Sigmoid colon (tissue), 7 donors: ENCODE measurements around the gene MARCHF9. TPM values are rescaled to one million over a fixed set of nuclear protein-coding genes. Genes with fewer than 3 reads are reported as not detected.

Experiments used
- DNase-seq: peaks from one replicate; pipeline ENCODE4 v3.0.0-alpha.2; 2019
- H3K27ac ChIP-seq, 4 donors: fragments of 200-600 bp; sonication (generic); one replicate each; pipeline ENCODE4 v1.5.1; 2016 to 2019; ENCODE audit warnings: mild to moderate bottlenecking in 1 of 4
- H3K27me3 ChIP-seq, 3 donors: fragments of 200-600 bp; sonication (generic); one replicate each; pipeline ENCODE4 v1.5.1; 2019; ENCODE audit warnings: mild to moderate bottlenecking in 1 of 3
- H3K36me3 ChIP-seq, 4 donors: fragments of 200-600 bp; sonication (generic); one replicate each; pipeline ENCODE4 v1.5.1; 2016 to 2019
- H3K4me1 ChIP-seq, 4 donors: fragments of 200-600 bp; sonication (generic); one replicate each; pipeline ENCODE4 v1.5.1; 2017 to 2019
- H3K4me3 ChIP-seq, 4 donors: fragments of 200-600 bp; sonication (generic); one replicate each; pipeline ENCODE4 v1.5.1; 2017 to 2019; ENCODE audit warnings: mild to moderate bottlenecking in 2 of 4, moderate library complexity in 1 of 4
- H3K9me3 ChIP-seq, 4 donors: fragments of 200-600 bp in 3 of 4; sonication (generic) in 3 of 4; one replicate each; pipeline versions ENCODE4 v1.5.1 to v1.6.1; 2013 to 2019
- CTCF ChIP-seq, 4 experiments: fragments of 450-650 bp in 3 of 4; fragments of 200-600 bp in 1 of 4; IDR thresholded peaks; one replicate each; pipeline ENCODE4 v1.5.1; 2016 to 2019; ENCODE audit warnings: antibody characterized with exemption in 4 of 4, mild to moderate bottlenecking in 3 of 4, moderate library complexity in 2 of 4
- EP300 ChIP-seq, 4 donors: sonication (generic); formaldehyde crosslinking; IDR thresholded peaks; one replicate each; pipeline ENCODE4 v1.6.1; 2017; ENCODE audit warnings: antibody characterized with exemption in 4 of 4
- POLR2A ChIP-seq, 2 donors: fragments of 450-650 bp; IDR thresholded peaks; one replicate each; pipeline ENCODE4 v1.6.1; 2016; ENCODE audit warnings: antibody characterized with exemption in 2 of 2, mild to moderate bottlenecking in 2 of 2, moderate library complexity in 2 of 2
- POLR2AphosphoS5 ChIP-seq, 4 donors: sonication (generic); formaldehyde crosslinking; IDR thresholded peaks; one replicate each; pipeline ENCODE4 v1.6.1; 2017; ENCODE audit warnings: antibody characterized with exemption in 4 of 4
- WGBS, 2 donors: extraction: QIAGEN DNeasy Blood & Tissue Kit; methylation state at CpG; one replicate each; pipeline ENCODE4 v1.1.7; 2013; 5-methylcytosine and 5-hydroxymethylcytosine counted together
- intact Hi-C: fragments of 100-400 bp; cut with DNase I; formaldehyde crosslinking; loops from one replicate; pipeline ENCODE4 v1.15.1; 2023
- polyA plus RNA-seq, 3 donors: library from polyadenylated mRNA; stranded (reverse); fragments of 200-250 nt; gene quantifications; one replicate each; pipeline ENCODE4 v1.2.3, GENCODE V29; 2013
- total RNA-seq, 4 donors: library from RNA; depleted of rRNA; stranded (reverse); fragments of >200 nt; gene quantifications; one replicate each; pipeline ENCODE4 v1.1.0, GENCODE V29; 2016
- donor health status: healthy with polysubstance abuse.
- donor health status: Bipolar disorder and iron deficiency.
- donor health status: healthy.

The MARCHF9 gene
- total and polyA plus RNA-seq, 7 donors, result 5.5 to 14.9 (median 7.9) TPM

GRCh38 chr12:57732726-57733593 lies 21.9 kb upstream of the MARCHF9 start:
- no peak for DNase-seq
- Histone ChIP-seq H3K4me3 (no peak overlapping the region), H3K9me3 (no peaks in the 10 kb centered on the region), H3K27me3 (peaks cover 39 to 72% (median 52%) of the 10 kb centered on the region in 3 donors), H3K4me1 (peaks cover 0 to 27% (median 26%) of the 10 kb centered on the region in 4 donors), H3K27ac (no peak overlapping the region), H3K36me3 (no peaks in the 10 kb centered on the region)
- WGBS, 2 donors, result 84 to 89% methylated on average over 11 of the region's 11 CpGs
- intact Hi-C loops, result no loop called here
- no peak for TF ChIP-seq EP300 (IDR thresholded peaks at IDR 0.05)
- TF ChIP-seq POLR2A (IDR thresholded peaks at IDR 0.05), result no peak
- no peak for TF ChIP-seq POLR2AphosphoS5 (IDR thresholded peaks at IDR 0.05)
- TF ChIP-seq CTCF (IDR thresholded peaks at IDR 0.05), result no peak

DNA sequence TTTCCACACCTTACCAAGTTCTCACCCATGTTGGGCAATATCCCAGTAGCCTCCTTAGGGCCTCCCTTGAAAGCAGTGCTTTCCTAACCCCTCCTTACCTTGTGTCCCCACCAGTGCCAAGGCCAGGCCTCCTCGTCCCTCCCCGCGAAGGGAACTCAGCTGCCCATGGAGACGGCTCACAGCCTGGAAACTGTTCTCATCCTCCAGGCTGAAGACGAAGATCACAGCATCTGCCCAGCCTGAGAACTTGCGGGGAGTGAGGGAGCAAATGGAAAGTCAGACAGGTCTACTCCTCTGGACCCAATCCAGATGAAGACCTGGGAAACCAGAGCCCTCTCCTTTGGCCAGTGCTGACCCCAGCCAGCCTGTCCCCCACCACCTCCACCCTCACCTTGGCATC lies 21.0 kb upstream of the MARCHF9 start:
- no peak for DNase-seq
- H3K36me3 ChIP-seq, result no peaks in the 10 kb centered on the region
- peaks cover 0 to 36% (median 36%) of the 10 kb centered on the region in 4 donors for H3K4me1 ChIP-seq
- 73 to 88% methylated on average over 6 of the region's 6 CpGs for WGBS, 2 donors
- H3K27ac ChIP-seq, result no peak overlapping the region
- intact Hi-C loops, result no loop called here
- H3K27me3 ChIP-seq, result peaks cover 48 to 79% (median 60%) of the 10 kb centered on the region in 3 donors
- no peak overlapping the region for H3K4me3 ChIP-seq
- no peaks in the 10 kb centered on the region for H3K9me3 ChIP-seq
- no peak for TF ChIP-seq CTCF (IDR thresholded peaks at IDR 0.05)
- no peak for TF ChIP-seq EP300 (IDR thresholded peaks at IDR 0.05)
- TF ChIP-seq POLR2AphosphoS5 (IDR thresholded peaks at IDR 0.05), result no peak
- TF ChIP-seq POLR2A (IDR thresholded peaks at IDR 0.05), result no peak

DNA sequence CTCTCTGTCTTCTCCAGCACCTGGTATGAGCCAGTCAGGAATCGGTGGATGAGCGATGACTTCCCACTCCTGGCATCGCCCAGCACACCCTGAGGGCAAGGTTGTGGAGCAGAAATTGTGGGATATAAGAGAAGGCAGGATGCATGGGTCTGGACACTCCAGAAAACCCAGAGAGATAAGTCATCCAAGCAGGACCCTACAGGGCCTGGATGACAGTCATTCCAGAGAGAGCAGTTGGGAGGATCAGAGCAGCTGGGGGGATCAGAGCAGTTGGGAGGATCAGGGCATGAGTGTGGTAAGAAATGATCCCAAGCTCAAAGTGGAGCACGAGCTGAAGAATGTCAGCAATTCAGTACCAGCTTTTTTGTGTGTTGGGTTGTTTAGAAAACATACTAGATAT lies 20.3 kb upstream of the MARCHF9 start:
- H3K27me3 ChIP-seq, result peaks cover 52 to 85% (median 64%) of the 10 kb centered on the region in 3 donors
- no peaks in the 10 kb centered on the region for H3K36me3 ChIP-seq
- WGBS, 2 donors, result 80 to 85% methylated on average over 4 of the region's 4 CpGs
- H3K4me1 ChIP-seq, result peaks cover 0 to 39% (median 38%) of the 10 kb centered on the region in 4 donors
- H3K9me3 ChIP-seq, result no peaks in the 10 kb centered on the region
- intact Hi-C loops, result no loop called here
- no peak overlapping the region for H3K4me3 ChIP-seq
- TF ChIP-seq CTCF (IDR thresholded peaks at IDR 0.05) (no peak), POLR2AphosphoS5 (IDR thresholded peaks at IDR 0.05) (no peak), POLR2A (IDR thresholded peaks at IDR 0.05) (no peak), EP300 (IDR thresholded peaks at IDR 0.05) (no peak)
- DNase-seq, result no peak
- H3K27ac ChIP-seq, result no peak overlapping the region

DNA sequence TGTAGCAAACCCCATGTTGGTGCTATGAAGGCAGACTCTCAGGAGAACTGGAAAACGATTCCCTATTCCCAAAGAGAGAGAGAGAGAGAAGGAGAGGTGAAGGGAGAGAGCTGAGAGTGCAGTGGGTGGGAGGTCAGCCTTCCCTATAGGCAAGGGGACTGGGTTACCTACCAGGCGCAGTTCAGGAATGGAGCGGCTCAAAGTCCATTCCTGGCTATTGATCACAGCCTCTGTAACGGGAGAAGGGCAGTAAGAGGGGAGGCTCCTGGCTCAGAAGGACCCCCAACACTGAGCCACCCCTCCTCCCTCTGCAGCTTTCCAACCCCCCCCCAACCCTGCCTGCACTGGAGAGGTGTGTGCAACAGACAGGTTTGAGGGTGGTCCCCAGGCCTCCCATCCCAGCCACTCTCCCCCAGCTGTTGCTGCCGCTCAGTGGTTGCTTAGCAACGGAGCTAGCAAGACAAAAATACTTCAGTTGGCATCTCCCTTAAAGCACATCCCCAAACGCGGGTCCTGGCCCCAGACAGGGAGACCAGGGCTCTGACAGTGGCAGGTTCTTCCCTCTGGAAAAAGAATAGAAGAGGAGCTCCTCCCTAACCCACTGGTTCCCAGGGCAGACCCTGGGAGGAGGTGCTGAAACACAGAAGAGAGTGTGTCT lies 19.6 kb upstream of the MARCHF9 start:
- no peak for DNase-seq
- no peak overlapping the region for H3K4me3 ChIP-seq
- 12 to 54% methylated on average over 8 of the region's 8 CpGs for WGBS, 2 donors
- no peak for TF ChIP-seq POLR2A (IDR thresholded peaks at IDR 0.05)
- no peak for TF ChIP-seq CTCF (IDR thresholded peaks at IDR 0.05)
- no peak for TF ChIP-seq EP300 (IDR thresholded peaks at IDR 0.05)
- no peak for TF ChIP-seq POLR2AphosphoS5 (IDR thresholded peaks at IDR 0.05)
- no peaks in the 10 kb centered on the region for H3K36me3 ChIP-seq
- H3K4me1 ChIP-seq, result peaks cover 0 to 39% (median 38%) of the 10 kb centered on the region in 4 donors
- H3K27me3 ChIP-seq, result peaks cover 52 to 93% (median 64%) of the 10 kb centered on the region in 3 donors
- intact Hi-C loops, result no loop called here
- no peak overlapping the region for H3K27ac ChIP-seq
- no peaks in the 10 kb centered on the region for H3K9me3 ChIP-seq
